Measurements from ENCODE around the gene ZNF549. TPM values are rescaled to one million over a fixed set of nuclear protein-coding genes. Genes with fewer than 3 reads are reported as not detected.

The ZNF549 gene
- total and polyA plus RNA-seq, 2 donors (not counting 3 experiments of a cell fraction or from before 2014, with no cell fraction given), result 1.4 to 3.5 TPM

- H2AFZ ChIP-seq (ENCODE audit: low read depth, low read length), result no peak overlapping the region
- FAIRE-seq, result no peak
- no peak overlapping the region for H3K4me3 ChIP-seq (replicated peaks in 1 of 3; ENCODE audit: insufficient read depth in 1 of 3, low read depth in 1 of 3, low read length in 3 of 3)
- intact Hi-C loops (cut with micrococcal nuclease), result loop anchor here (5.0 kb wide), 1 partner anchor 49 kb away; the partner anchor contains the start of gene ZNF549
- H3K9me3 ChIP-seq (replicated peaks; ENCODE audit: control insufficient read depth, insufficient read depth, low read length), result peaks cover 21% of the 10 kb centered on the region
- H3K27me3 ChIP-seq (ENCODE audit: control insufficient read depth in 2 of 2, insufficient read depth in 2 of 2, low read length in 2 of 2), result no peaks in the 10 kb centered on the region
- no peaks in the 10 kb centered on the region for H3K9me1 ChIP-seq (replicated peaks; ENCODE audit: control insufficient read depth, extremely low read depth, insufficient read depth, low read length)
- H3K79me2 ChIP-seq (ENCODE audit: control insufficient read depth, insufficient read depth, low read length), result peaks cover 3% of the 10 kb centered on the region
- H3K36me3 ChIP-seq (ENCODE audit: control insufficient read depth in 2 of 2, extremely low read depth in 1 of 2, insufficient read depth in 2 of 2, low read length in 2 of 2), result peaks cover 13 to 29% of the 10 kb centered on the region in 2 experiments
- no peak overlapping the region for H3K9ac ChIP-seq (replicated peaks; ENCODE audit: extremely low read depth, insufficient read depth, low read length)
- ChIA-PET CTCF (no interaction called here), POLR2A (no interaction called here)
- no peaks in the 10 kb centered on the region for H4K20me1 ChIP-seq (replicated peaks; ENCODE audit: control insufficient read depth, extremely low read depth, insufficient read depth, low read length)
- H3K4me2 ChIP-seq (ENCODE audit: insufficient read depth, low read length), result no peak overlapping the region
- no peak for DNase-seq (ENCODE audit: low read depth, low spot score)
- no peak overlapping the region for H3K27ac ChIP-seq (ENCODE audit: insufficient read depth, low read depth, low read length)
- TF ChIP-seq POLR2AphosphoS5 (IDR thresholded peaks at IDR 0.05; ENCODE audit: insufficient read depth, low read depth, low read length) (no peak), POLR2A (IDR thresholded peaks at IDR 0.05; ENCODE audit: low read depth, low read length) (no peak), MAX (IDR thresholded peaks at IDR 0.05; ENCODE audit: insufficient read depth, insufficient read length) (no peak), CTCF (IDR thresholded peaks at IDR 0.05; ENCODE audit: extremely low read depth in 1 of 2, insufficient read depth in 1 of 2, low read depth in 1 of 2, low read length in 2 of 2) (no peak), JUN (IDR thresholded peaks at IDR 0.05; ENCODE audit: borderline replicate concordance, insufficient read depth, insufficient read length, low read depth) (no peak)
- BruUV-seq (replicated peaks), result no TSS peak
- dilution Hi-C loops (cut with MboI; ENCODE audit: extremely low pct_ligation_motif_present, low sequenced_read_pairs), result no loop called here
- H3K4me1 ChIP-seq (ENCODE audit: control insufficient read depth, extremely low read depth, insufficient read depth, low read length), result peaks cover 10% of the 10 kb centered on the region
Observed at GRCh38 chr19:57576661-57577060, 49.5 kb downstream of the ZNF549 start.
